HG03571 (cell line): ENCODE results near the gene THAP12.
"Not testable (repeated sequence)": the region's sequence is repeated elsewhere in the genome, so short reads cannot be mapped to it uniquely, and the experiment has no call there.

Experiments
- ATAC-seq: cut with Tn5 transposase; IDR thresholded peaks from one replicate; pipeline ENCODE4 v1.9.1; 2021; ENCODE audit not compliant: unreplicated experiment

THAP12 gene

GRCh38 chr11:76380977-76381719, at the start of gene THAP12, which contains the start of gene GVQW3:
Gene THAP12 (minus strand): TSS chr11:76381132. CDS start chr11:76380836, 296 bp downstream.
Gene GVQW3 (plus strand): TSS chr11:76381323. CDS start chr11:76381829, 506 bp downstream.
- ATAC-seq = peak; percentile 75

GRCh38 chr11:76426660-76427059, 45.7 kb upstream of the THAP12 start:
- no peak for ATAC-seq

DNA sequence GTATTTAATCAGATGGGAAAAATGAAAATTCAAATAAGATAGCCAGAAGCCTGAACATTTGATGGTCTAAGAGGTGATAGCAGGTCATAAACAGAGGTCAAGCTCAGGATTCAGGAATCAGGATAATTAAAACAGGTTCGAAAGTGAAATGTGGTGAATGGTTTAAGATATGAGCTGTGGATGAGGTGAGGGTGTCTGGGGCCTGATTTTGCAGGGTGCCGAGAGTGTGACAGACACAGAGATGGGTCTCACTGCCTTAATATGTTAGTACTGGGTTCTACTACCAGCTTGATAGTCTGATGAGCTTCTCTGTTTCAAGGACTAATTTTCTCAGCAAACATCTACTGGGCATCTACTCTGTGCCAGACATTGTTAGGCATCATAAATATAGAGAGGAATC, 44.0 kb upstream of the THAP12 start:
- no peak for ATAC-seq

DNA sequence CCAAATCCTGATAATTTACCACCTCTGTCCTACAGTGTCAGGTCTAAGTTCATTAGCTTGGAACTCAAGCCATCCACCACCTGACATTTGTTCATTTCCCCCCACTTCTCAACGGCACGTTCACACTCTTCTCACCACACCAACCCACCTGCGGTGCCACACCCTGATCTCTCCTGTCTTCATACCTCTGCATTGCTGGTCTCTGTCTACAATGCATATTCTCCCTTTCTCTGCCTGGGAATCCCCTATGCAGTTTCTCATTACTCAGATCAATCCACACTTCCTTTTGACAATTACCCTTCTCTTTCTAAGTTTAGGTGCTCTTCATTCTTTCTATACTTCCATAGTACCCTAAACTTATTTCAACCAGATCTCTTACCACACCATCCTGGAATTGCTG, 43.4 kb upstream of the THAP12 start:
- ATAC-seq = no peak

DNA sequence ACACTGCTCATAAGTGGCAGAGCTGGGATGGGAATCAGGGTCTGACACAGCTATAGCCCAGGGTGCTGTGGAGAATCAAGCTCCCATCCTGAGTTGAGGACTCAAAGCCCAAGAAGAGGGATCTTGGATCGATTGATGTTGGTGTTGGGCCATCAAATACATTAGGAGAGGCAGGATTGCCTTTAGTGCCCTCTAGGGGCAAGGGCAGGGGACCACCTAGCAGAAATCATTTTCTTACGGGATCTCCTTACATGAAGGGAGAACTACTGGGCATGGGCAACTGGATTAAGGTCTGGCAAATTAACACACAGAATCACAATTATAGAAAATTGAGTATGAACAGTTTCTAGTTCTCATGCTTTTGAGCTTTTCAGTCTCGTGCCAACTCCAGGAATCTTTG, 39.0 kb upstream of the THAP12 start:
- no peak for ATAC-seq

DNA sequence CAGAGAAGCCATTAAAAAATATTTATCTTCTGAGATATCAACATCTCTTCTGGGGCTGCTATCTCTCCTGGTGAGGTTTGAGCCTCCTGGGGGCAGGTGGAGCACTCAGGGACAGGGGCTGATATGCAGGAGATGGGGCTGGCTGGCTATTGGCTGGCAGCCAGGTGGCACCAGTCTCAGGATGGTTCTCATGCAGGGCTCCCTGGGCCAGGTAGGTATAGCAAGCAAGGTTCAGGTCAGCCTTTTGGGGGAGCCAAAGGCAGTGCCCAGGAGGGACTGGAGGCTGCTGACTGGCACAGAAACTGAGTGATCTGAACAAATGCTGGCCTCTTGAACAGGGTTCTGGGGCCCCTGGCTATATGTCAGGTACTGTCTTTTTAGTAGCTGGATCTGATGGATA, 34.1 kb upstream of the THAP12 start:
- no peak for ATAC-seq

GRCh38 chr11:76410851-76411357, 30.0 kb upstream of the THAP12 start:
- ATAC-seq = no peak

GRCh38 chr11:76408171-76408965, 27.4 kb upstream of the THAP12 start:
- ATAC-seq = no peak

- no peak for ATAC-seq
These were observed 25.4 kb upstream of the THAP12 start for GRCh38 chr11:76406359-76406758.

- not testable (repeated sequence) for ATAC-seq
These were observed 20.6 kb upstream of the THAP12 start for GRCh38 chr11:76401484-76401883.

DNA sequence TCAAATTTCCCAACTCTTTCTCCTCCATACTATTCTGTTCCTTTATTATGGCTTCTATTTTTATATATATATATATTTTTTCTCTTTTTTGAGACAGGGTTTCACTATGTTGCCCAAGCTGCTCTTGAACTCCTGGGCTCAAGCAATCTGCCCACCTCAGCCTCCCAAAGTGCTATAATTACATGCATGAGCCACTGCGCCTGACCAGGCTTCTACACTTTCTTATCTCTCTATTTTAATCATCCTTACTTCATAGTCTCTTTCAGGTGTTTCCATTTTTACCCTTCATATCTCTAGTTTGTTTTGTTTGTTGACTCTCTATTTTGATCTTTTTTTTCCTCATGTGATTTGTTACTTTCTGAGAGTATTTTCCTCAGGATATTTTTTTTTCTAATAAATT, 20.0 kb upstream of the THAP12 start:
- ATAC-seq = no peak

- ATAC-seq = no peak
These were observed 16.5 kb upstream of the THAP12 start for GRCh38 chr11:76397383-76397782.

GRCh38 chr11:76395296-76395695, 14.4 kb upstream of the THAP12 start:
- no peak for ATAC-seq

GRCh38 chr11:76394411-76394810, 13.5 kb upstream of the THAP12 start:
- no peak for ATAC-seq

- no peak for ATAC-seq
These were observed 11.9 kb upstream of the THAP12 start for GRCh38 chr11:76392870-76393269.

DNA sequence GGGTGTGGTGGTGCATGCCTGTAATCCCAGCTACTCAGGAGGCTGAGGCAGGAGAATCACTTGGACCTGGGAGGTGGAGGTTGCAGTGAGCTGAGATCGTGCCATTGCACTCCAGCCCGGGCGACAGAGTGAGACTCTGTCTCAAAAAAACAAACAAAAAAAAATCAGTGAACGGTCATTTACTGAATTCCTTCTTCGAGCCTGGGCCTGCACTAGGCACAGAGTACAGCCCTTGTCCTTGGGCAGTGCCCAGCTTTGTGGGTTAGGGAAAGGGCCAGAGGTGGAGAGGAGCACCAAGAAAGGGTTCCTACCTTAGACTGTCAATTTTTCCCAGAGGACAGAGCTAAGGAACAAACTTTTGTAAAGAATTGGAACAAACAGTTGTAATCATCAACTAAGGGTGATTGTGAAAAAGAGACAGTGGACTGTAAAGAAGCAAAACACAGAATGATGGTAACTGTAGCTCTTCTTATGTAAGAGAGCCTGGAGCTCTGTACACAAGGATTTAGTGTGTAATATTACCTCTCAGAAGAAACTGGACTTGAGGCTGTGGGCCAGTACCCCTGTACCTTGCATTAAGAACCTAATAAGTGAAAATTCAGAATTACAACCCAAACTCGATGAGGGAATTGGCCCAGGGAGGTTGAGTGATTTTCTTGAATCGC, 11.0 kb upstream of the THAP12 start:
- no peak for ATAC-seq

GRCh38 chr11:76391021-76391420, 10.1 kb upstream of the THAP12 start:
- no peak for ATAC-seq

GRCh38 chr11:76388408-76388807, 7.5 kb upstream of the THAP12 start:
- ATAC-seq = no peak

DNA sequence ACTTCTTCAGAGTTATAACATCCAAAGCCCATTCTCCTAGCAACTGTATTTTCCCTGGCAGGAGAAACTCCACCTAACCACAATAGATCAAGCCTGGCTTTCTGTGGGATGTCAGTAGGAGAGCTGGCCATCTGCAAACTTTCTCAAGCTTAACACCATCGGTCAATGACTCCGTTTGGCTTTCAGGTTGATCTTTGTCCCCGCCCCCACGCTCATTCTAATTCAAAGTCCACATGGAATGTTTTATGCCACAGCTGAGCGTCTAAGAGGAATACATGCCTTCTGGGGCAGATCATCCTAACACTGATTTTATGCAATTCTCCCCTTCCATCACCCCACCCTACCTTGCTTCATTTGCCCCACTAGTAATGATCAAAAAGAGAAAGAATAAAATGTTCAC, 5.0 kb upstream of the THAP12 start:
- no peak for ATAC-seq

GRCh38 chr11:76382209-76382608, 1.3 kb upstream of the THAP12 start:
- ATAC-seq = no peak

- peak; percentile 13 for ATAC-seq
These were observed 564 bp downstream of the THAP12 start for GRCh38 chr11:76380159-76380976.
